HL-60 (cell line): ENCODE data around the gene MARCKS.

Experiments
- POLR2AphosphoS5 ChIP-seq: IDR thresholded peaks from 2 replicates; pipeline ENCODE4 v1.6.1; 2012; ENCODE audit warnings: low read depth
- TF ChIP-seq, protein P1 (sequence below): IDR thresholded peaks from one replicate; pipeline ENCODE4 v1.5.1; 2011; ENCODE audit warnings: low read length, control low read depth, inconsistent platforms; ENCODE audit not compliant: insufficient read depth

DNA sequence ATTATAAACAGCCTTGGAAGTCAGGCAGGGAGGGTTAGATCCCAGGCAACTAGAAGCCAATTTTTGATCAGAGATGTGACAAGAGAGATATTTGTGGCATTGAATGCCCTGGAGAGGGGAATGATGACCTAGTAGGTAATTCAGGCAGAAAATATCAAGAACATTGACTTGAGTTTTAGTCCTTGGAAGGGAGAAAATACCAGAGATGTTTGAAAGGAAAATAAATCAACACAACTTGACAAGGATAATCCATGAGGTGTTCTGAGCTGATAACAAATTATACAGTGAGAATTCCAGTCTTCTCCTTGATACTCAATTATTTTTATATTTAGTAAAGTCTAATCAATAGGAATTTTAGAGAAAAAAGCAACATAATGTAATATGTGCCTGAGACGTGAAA lies 10.6 kb upstream of the MARCKS start:
- TF ChIP-seq, protein P1, sequence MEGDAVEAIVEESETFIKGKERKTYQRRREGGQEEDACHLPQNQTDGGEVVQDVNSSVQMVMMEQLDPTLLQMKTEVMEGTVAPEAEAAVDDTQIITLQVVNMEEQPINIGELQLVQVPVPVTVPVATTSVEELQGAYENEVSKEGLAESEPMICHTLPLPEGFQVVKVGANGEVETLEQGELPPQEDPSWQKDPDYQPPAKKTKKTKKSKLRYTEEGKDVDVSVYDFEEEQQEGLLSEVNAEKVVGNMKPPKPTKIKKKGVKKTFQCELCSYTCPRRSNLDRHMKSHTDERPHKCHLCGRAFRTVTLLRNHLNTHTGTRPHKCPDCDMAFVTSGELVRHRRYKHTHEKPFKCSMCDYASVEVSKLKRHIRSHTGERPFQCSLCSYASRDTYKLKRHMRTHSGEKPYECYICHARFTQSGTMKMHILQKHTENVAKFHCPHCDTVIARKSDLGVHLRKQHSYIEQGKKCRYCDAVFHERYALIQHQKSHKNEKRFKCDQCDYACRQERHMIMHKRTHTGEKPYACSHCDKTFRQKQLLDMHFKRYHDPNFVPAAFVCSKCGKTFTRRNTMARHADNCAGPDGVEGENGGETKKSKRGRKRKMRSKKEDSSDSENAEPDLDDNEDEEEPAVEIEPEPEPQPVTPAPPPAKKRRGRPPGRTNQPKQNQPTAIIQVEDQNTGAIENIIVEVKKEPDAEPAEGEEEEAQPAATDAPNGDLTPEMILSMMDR, result no peak
- no peak for TF ChIP-seq POLR2AphosphoS5
